GM19238 (cell line): Measurements from ENCODE around the gene TRMT61A.

Experiments
- DNase-seq: peaks from one replicate; pipeline ENCODE4 v3.0.0; 2011; ENCODE audit warnings: low spot score; ENCODE audit not compliant: insufficient read length

Gene TRMT61A

DNA sequence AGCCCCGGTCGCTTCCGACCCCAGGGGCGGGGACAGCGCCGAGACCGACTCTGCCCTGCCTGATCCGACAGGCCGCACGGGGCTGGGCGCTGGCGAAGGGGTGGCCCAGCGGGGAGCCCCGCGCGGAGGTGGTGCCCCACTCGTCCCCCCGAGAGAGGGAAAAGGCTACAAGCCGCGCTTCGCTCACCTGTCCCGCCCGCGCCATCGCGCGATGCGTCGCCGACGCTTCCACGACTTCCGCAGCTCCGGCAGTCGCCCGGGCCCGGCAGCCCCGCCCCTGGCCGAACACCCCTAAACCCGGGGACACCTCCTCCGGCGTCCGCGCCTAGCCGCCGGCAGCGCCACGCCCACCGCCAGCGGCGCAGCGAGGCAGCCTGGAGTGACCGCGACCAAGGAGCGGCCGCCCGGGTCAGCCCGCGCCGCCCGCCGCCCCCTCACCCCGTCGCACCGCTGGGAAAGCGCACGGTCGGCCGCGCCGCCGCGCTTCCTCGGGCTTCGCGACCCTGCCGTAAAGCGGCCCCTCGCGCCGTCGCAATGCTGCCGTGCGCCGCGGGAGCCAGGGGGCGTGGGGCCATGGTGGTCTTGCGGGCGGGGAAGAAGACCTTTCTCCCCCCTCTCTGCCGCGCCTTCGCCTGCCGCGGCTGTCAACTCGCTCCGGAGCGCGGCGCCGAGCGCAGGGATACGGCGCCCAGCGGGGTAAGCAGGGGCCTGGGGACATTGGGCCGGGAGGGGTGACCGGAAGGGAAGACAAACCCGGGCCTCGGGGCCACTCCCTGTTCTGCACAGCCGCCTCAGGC, 33.6 kb downstream of the TRMT61A start, which contains the start of the genes BAG5 and COA8:
Gene BAG5 (minus strand): TSS at position 229 of the 797 bp plus-strand sequence. CDS start 1,493 bp downstream, outside the sequence.
Gene COA8 (plus strand): TSS at position 532 of the 797 bp plus-strand sequence. CDS start 42 bp downstream, at position 574.
- DNase-seq: peak; percentile 96

- no peak for DNase-seq
Observed at GRCh38 chr14:103563226-103563620, 34.2 kb downstream of the TRMT61A start.

DNA sequence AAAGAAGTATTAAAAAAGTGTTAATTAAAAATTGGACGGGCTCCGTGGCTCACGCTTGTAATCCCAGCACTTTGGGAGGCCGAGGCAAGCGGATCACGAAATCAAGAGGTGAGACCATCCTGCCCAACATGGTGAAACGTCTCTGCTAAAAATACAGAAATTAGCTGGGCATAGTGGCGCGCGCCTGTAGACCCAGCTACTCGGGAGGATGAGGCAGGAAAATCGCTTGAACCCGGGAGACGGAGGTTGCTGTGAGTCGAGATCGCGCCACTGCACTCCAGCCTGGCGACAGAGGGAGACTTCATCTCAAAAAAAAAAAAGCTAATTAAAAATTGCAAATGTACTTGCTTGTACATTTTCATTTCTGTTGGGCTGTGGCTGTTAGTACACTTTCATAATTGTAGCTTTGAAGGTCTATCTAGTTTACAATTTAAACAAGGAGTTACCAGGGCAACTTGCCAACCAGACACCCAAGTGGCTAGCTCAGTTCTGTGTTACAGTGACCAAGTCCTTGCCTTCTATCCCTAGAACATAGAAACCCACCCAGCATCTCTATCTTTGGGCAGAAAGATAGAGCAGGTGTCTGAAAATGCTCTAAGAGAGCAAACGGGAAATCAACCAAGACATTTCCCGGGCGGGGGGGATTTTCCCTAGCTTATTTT, 35.0 kb downstream of the TRMT61A start:
- no peak for DNase-seq

DNA sequence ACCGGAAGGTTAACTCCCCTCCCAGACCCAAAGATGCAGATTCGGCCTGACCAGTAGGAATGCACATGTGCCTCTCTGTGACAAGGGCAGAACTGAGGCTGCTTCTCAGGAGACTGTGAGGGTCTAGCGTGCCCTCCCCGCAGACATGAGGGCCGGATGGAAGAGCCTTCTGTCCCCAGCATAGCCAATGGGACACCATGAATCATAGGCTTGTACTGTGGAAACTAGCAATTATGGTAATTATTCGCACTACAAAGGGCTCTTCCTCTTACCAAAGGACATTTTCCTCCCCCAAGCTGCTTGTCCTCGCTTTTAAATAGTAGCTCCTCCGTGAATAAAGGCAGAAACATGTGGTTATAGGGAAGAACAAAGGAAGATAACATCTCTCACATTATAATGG, 40.0 kb downstream of the TRMT61A start:
- no peak for DNase-seq

- no peak for DNase-seq
Observed at GRCh38 chr14:103569408-103569807, 40.4 kb downstream of the TRMT61A start.

GRCh38 chr14:103574104-103574503, 45.1 kb downstream of the TRMT61A start:
- DNase-seq: no peak

- DNase-seq: no peak
Observed at GRCh38 chr14:103574707-103575285, 45.8 kb downstream of the TRMT61A start.

DNA sequence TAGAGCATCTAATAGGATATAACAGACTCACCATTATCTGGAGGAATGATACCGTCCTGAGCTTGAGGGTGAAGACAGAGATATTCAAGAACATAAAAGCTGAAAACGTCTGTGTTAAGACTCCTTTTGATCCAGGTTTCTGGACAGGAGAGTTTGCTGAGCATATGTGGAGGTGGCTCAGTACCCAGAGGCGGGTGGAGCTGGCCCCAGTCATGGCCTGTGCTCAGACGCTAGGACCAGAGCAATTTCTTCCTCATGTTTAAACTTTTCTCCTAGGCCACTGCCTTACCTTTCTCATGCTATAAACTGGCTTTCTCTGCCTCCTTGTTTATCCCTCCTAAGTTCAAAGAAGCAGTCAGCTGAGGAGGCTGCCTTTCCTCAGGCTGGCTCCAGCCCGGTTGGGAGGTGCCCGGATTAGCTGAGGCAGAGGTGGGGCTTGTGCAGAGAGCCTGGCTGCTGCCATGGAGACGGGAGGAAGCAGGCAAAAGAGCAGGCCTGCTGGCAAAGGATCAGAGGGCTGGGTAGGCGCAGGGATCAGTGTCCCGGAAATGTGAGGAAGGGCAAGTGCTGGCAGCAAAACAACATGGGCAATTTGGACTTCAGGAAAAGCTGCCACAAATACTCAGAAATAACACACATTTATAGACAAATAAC, 47.5 kb downstream of the TRMT61A start:
- DNase-seq: no peak

GRCh38 chr14:103578401-103579075, 49.5 kb downstream of the TRMT61A start:
- no peak for DNase-seq

DNA sequence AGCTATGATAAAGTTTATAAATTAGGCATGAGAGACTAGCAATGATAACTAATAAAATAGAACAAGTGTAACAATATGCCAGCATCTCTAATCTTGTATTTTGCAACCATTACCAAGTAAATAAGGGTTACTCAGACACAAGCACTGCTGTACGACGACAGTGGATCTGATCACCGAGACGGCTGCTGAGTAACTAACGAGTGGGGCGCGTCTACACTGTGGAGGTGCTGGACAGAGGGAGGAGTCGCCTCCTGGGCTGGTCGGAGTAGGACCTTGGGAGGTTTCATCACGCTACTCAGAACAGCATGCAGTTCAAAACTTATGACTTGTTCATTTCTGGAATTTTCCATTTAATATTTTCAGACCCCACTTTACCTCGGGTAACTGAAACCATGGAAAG, 52.2 kb downstream of the TRMT61A start:
- no peak for DNase-seq

GRCh38 chr14:103581954-103582703, 53.1 kb downstream of the TRMT61A start:
- DNase-seq: no peak

DNA sequence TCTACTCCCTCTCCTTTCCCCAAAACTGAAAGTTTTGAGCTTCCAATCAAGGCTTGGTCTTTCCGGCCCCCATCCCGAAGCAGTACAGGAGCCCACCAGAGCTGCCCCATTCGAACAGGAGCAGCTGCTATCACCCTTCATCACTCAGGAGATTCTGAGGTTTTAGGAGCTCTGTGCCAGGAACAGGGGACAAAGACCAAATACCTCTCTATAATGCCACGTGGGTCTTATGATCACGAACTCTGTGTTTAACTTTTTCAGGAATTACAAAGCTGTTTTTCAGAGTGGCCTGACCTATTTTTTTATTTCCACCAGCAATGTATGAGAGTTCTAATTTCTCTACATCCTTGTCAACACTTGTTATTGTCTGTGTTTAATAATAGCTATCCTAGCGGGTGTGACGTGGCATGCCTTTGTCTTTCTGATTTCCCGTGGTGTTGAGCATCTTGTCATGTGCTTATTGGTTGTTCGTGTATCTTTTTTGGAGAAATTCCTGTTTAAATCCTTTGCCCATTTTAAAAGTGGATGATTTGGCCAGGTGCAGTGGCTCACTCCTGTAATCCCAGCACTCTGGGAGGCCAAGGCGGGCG, 55.4 kb downstream of the TRMT61A start:
- DNase-seq: no peak
